ENCODE measurements around the gene RAD9A.

Gene RAD9A

DNA sequence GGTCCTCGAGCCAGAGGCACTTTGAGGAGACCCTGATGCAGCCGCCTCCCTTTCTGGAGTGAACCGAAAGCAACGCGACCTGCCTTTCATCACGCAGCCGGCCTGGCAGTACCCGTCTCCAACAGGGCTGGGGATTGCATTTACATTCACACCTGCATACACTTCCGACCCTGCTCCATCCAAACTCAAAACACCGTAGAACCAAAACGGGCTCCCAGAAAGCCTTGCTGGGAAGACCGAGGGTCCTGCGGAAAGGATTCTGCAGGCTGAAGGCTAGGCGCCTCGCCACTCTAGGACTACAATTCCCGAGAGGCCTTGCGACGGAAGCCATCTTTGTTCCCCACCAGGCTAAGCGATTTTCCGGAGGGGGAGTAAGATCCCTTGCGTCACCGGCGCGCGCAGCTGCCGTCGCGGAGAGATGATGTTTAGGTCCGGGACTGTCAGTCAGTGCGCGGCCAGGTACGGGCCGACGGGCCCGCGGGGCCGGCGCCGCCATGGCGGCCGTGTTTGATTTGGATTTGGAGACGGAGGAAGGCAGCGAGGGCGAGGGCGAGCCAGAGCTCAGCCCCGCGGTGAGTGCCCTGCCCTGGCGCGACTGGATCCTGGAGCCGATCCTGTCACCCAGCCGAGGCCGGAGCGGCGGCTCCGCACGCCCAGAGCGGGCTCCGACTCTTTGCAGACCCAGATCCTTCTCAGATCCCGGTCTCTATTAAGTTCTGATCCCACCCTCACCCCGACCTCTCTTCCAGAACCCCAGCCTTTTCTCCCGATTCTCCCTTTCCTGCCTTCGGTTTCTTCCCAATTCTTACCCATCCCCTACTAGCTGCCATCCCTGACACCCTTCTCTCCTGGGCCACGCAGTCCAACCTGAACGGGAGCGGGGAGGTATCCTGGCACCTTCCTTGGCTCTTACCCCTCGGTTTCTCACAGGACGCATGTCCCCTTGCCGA lies 36.5 kb downstream of the RAD9A start, which contains the start of gene RPS6KB2:
TSS of gene RPS6KB2 (plus strand) at position 443 of the 950 bp plus-strand sequence. CDS start at position 495, 52 bp downstream.
- peak within 1 kb of the TSS; percentile 93 for H3K4me3 ChIP-seq (ENCODE audit: low read length)
- peak within 1 kb of the TSS; percentile 99 for H3K56ac ChIP-seq (ENCODE audit: low read length)
- peaks cover 9% of the 10 kb centered on the region for H3K79me1 ChIP-seq (ENCODE audit: low read length)
- H3K4ac ChIP-seq (ENCODE audit: low read depth, low read length): no peak within 1 kb of the TSS
- peak within 1 kb of the TSS; percentile 54 for H2AK5ac ChIP-seq (ENCODE audit: low read length)
- H3K36me3 ChIP-seq (ENCODE audit: control insufficient read depth, insufficient read depth, low read length): peaks cover 2% of the 10 kb centered on the region
- H4K8ac ChIP-seq (ENCODE audit: low read depth, low read length): peak within 1 kb of the TSS; percentile 67
- H4K5ac ChIP-seq (ENCODE audit: low read length): no peak within 1 kb of the TSS
- no peaks in the 10 kb centered on the region for H3K4me1 ChIP-seq (ENCODE audit: control insufficient read depth, low read depth, low read length)
- WGBS (ENCODE audit: extremely low coverage, insufficient coverage, low lambda C conversion rate): no CpG with 5 or more reads among the region's 68 CpGs
- peak within 1 kb of the TSS; percentile 100 for H3K4me2 ChIP-seq (ENCODE audit: low read length)
- no peaks in the 10 kb centered on the region for H3K27me3 ChIP-seq (ENCODE audit: insufficient read depth, low read length, poor library complexity)
- no peak within 1 kb of the TSS for H3K27ac ChIP-seq (ENCODE audit: low read depth, low read length)
- no peak within 1 kb of the TSS for H3K23ac ChIP-seq (ENCODE audit: low read length)
- H3K18ac ChIP-seq (ENCODE audit: low read length): peak within 1 kb of the TSS; percentile 52
- no peak within 1 kb of the TSS for H2BK5ac ChIP-seq (ENCODE audit: low read length)
- no peak within 1 kb of the TSS for H2BK120ac ChIP-seq (ENCODE audit: low read depth, low read length)
- H3K9ac ChIP-seq (ENCODE audit: low read length): peak within 1 kb of the TSS; percentile 98
- peaks cover 9% of the 10 kb centered on the region for H3K79me2 ChIP-seq (ENCODE audit: control insufficient read depth, insufficient read depth, low read length)
- DNase-seq: peak; percentile 98
- H2BK15ac ChIP-seq (replicated peaks; ENCODE audit: low read depth): no peak within 1 kb of the TSS

DNA sequence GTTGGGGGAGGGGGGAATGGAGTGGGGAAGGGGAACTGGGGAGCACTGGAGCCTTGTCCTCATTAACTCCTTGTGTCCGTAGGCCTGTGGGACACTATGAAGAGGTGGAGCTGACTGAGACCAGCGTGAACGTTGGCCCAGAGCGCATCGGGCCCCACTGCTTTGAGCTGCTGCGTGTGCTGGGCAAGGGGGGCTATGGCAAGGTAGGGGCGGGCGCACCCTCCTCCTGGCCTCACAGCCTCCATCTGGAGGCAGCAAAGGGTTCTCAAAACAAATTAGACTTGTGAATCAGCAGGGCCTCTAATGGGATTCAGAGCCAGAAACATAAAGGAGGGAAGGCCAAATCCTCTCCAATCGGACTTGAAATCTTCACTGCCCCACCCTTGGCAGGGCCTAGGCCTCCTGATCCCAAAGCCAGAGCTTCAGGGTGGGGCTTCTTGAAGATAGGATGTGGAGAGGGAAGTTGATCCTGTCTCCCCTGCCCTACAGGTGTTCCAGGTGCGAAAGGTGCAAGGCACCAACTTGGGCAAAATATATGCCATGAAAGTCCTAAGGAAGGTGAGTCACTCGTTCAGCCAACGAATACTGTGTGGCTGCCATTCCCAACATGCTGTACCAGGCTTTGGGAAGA lies 37.4 kb downstream of the RAD9A start:
- peaks cover 2% of the 10 kb centered on the region for H3K36me3 ChIP-seq (ENCODE audit: control insufficient read depth, insufficient read depth, low read length)
- H2BK5ac ChIP-seq (ENCODE audit: low read length): no peak overlapping the region
- H3K79me2 ChIP-seq (ENCODE audit: control insufficient read depth, insufficient read depth, low read length): peaks cover 9% of the 10 kb centered on the region
- H2AK5ac ChIP-seq (ENCODE audit: low read length): no peak overlapping the region
- H3K4ac ChIP-seq (ENCODE audit: low read depth, low read length): no peak overlapping the region
- H3K27ac ChIP-seq (ENCODE audit: low read depth, low read length): no peak overlapping the region
- peak overlapping the region; percentile 100 for H3K4me2 ChIP-seq (ENCODE audit: low read length)
- H3K56ac ChIP-seq (ENCODE audit: low read length): peak overlapping the region; percentile 99
- WGBS (ENCODE audit: extremely low coverage, insufficient coverage, low lambda C conversion rate): no CpG with 5 or more reads among the region's 12 CpGs
- H3K4me3 ChIP-seq (ENCODE audit: low read length): peak overlapping the region; percentile 93
- no peak for DNase-seq
- H4K8ac ChIP-seq (ENCODE audit: low read depth, low read length): no peak overlapping the region
- H3K18ac ChIP-seq (ENCODE audit: low read length): no peak overlapping the region
- no peaks in the 10 kb centered on the region for H3K27me3 ChIP-seq (ENCODE audit: insufficient read depth, low read length, poor library complexity)
- peak overlapping the region; percentile 98 for H3K9ac ChIP-seq (ENCODE audit: low read length)
- no peak overlapping the region for H2BK120ac ChIP-seq (ENCODE audit: low read depth, low read length)
- H4K5ac ChIP-seq (ENCODE audit: low read length): no peak overlapping the region
- H3K79me1 ChIP-seq (ENCODE audit: low read length): peaks cover 9% of the 10 kb centered on the region
- H3K4me1 ChIP-seq (ENCODE audit: control insufficient read depth, low read depth, low read length): no peaks in the 10 kb centered on the region
- no peak overlapping the region for H3K23ac ChIP-seq (ENCODE audit: low read length)
- H2BK15ac ChIP-seq (replicated peaks; ENCODE audit: low read depth): no peak overlapping the region

DNA sequence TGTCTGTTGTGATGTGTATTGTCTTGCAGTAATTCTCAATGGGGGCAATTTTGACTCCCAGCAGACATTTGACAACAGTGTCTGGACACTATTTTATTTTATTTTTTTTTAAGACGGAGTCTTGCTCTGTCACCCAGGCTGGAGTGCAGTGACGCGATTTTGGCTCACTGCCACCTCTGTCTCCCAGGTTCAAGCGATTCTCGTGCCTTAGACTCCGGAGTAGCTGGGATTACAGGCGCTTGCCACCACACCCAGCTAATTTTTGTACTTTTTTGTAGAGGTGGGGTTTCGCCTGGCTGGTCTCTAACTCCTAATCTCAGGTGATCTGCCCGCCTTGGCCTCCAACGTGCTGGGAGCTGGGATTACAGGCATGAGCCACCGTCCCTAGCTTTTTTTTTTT lies 37.9 kb downstream of the RAD9A start:
- Histone ChIP-seq H3K4me3 (ENCODE audit: low read length) (no peak overlapping the region), H2BK5ac (ENCODE audit: low read length) (no peak overlapping the region), H3K4ac (ENCODE audit: low read depth, low read length) (no peak overlapping the region), H3K9ac (ENCODE audit: low read length) (no peak overlapping the region), H3K27ac (ENCODE audit: low read depth, low read length) (no peak overlapping the region), H3K56ac (ENCODE audit: low read length) (no peak overlapping the region), H3K4me1 (ENCODE audit: control insufficient read depth, low read depth, low read length) (no peaks in the 10 kb centered on the region), H3K36me3 (ENCODE audit: control insufficient read depth, insufficient read depth, low read length) (peaks cover 5% of the 10 kb centered on the region), H3K4me2 (ENCODE audit: low read length) (no peak overlapping the region), H2AK5ac (ENCODE audit: low read length) (no peak overlapping the region), H3K79me1 (ENCODE audit: low read length) (peaks cover 9% of the 10 kb centered on the region), H3K79me2 (ENCODE audit: control insufficient read depth, insufficient read depth, low read length) (peaks cover 9% of the 10 kb centered on the region), H3K18ac (ENCODE audit: low read length) (no peak overlapping the region), H2BK15ac (replicated peaks; ENCODE audit: low read depth) (no peak overlapping the region), H4K5ac (ENCODE audit: low read length) (no peak overlapping the region), H3K23ac (ENCODE audit: low read length) (no peak overlapping the region), H3K27me3 (ENCODE audit: insufficient read depth, low read length, poor library complexity) (no peaks in the 10 kb centered on the region), H2BK120ac (ENCODE audit: low read depth, low read length) (no peak overlapping the region), H4K8ac (ENCODE audit: low read depth, low read length) (no peak overlapping the region)
- DNase-seq: no peak
- no CpG with 5 or more reads among the region's 11 CpGs for WGBS (ENCODE audit: extremely low coverage, insufficient coverage, low lambda C conversion rate)

DNA sequence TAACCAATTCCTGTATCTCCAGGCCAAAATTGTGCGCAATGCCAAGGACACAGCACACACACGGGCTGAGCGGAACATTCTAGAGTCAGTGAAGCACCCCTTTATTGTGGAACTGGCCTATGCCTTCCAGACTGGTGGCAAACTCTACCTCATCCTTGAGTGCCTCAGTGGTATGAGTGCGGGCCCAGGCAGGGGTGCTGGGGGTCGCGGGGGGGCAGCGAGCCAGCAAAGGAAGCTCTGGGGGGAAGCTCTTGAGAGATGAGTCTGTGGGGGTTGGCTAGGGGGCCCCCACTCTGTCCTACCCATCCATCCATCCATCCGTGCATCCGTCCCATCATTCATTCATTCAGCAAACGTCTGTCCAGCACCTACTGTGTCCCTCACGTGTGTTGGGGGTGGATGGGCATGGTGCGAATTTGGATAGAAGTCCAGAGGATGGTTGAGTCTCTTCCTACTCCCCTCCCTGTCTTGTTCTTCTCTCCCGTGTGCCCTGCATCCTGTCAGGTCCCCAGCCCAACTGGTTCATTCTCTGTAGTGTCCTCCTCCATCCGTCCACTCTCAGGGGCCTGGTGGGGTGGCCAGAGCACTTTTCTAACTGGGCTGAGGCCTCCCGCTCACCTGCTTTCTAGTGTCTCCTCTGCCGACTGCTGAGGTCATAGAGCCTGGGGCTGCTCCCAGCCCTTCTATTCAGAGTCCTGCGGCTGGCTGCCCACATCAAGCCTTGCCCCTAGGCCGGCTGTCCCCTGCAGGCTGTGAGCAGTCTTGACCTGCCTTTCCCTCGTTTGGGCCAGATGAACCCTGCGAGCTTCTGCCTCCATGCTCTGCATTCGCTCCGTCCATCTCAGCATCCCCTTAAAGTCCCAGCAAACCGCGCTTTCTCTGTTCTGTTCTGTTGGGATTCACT lies 39.8 kb downstream of the RAD9A start:
- peaks cover 5% of the 10 kb centered on the region for H3K36me3 ChIP-seq (ENCODE audit: control insufficient read depth, insufficient read depth, low read length)
- H3K18ac ChIP-seq (ENCODE audit: low read length): no peak overlapping the region
- H3K4me3 ChIP-seq (ENCODE audit: low read length): no peak overlapping the region
- no peak overlapping the region for H4K8ac ChIP-seq (ENCODE audit: low read depth, low read length)
- no peak for DNase-seq
- no peak overlapping the region for H2BK5ac ChIP-seq (ENCODE audit: low read length)
- H2BK15ac ChIP-seq (replicated peaks; ENCODE audit: low read depth): no peak overlapping the region
- no peak overlapping the region for H3K27ac ChIP-seq (ENCODE audit: low read depth, low read length)
- peaks cover under 1% of the 10 kb centered on the region for H3K4me1 ChIP-seq (ENCODE audit: control insufficient read depth, low read depth, low read length)
- H4K5ac ChIP-seq (ENCODE audit: low read length): no peak overlapping the region
- H3K4ac ChIP-seq (ENCODE audit: low read depth, low read length): no peak overlapping the region
- H3K23ac ChIP-seq (ENCODE audit: low read length): no peak overlapping the region
- no CpG with 5 or more reads among the region's 24 CpGs for WGBS (ENCODE audit: extremely low coverage, insufficient coverage, low lambda C conversion rate)
- H3K9ac ChIP-seq (ENCODE audit: low read length): no peak overlapping the region
- H3K4me2 ChIP-seq (ENCODE audit: low read length): no peak overlapping the region
- H3K79me2 ChIP-seq (ENCODE audit: control insufficient read depth, insufficient read depth, low read length): peaks cover 9% of the 10 kb centered on the region
- no peak overlapping the region for H3K56ac ChIP-seq (ENCODE audit: low read length)
- H3K79me1 ChIP-seq (ENCODE audit: low read length): peaks cover 9% of the 10 kb centered on the region
- H3K27me3 ChIP-seq (ENCODE audit: insufficient read depth, low read length, poor library complexity): no peaks in the 10 kb centered on the region
- no peak overlapping the region for H2AK5ac ChIP-seq (ENCODE audit: low read length)
- no peak overlapping the region for H2BK120ac ChIP-seq (ENCODE audit: low read depth, low read length)

DNA sequence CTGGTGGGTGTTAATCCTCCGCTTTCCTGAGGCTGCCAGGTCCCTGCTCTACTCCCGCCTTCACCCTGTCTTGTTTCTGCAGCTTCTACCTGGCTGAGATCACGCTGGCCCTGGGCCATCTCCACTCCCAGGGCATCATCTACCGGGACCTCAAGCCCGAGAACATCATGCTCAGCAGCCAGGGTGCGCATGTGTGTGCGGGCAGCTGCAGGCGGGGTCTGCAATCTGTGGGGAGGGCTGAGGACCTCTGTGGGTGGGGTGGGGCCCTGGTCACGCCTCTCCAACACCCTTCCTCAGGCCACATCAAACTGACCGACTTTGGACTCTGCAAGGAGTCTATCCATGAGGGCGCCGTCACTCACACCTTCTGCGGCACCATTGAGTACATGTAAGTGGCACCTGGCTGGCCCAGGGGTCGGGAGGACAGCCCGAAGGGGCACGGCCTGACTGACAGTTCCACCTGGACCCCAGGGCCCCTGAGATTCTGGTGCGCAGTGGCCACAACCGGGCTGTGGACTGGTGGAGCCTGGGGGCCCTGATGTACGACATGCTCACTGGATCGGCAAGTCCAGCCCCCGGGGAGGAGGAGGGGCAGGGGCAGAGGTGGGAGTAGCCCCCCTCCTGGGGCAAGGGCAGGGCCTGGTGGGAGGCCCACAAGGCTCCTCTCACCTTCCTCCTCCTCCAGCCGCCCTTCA lies 41.0 kb downstream of the RAD9A start:
- no CpG with 5 or more reads among the region's 22 CpGs for WGBS (ENCODE audit: extremely low coverage, insufficient coverage, low lambda C conversion rate)
- H2AK5ac ChIP-seq (ENCODE audit: low read length): no peak overlapping the region
- no peak overlapping the region for H3K56ac ChIP-seq (ENCODE audit: low read length)
- no peak overlapping the region for H3K4ac ChIP-seq (ENCODE audit: low read depth, low read length)
- H3K4me3 ChIP-seq (ENCODE audit: low read length): no peak overlapping the region
- H3K79me1 ChIP-seq (ENCODE audit: low read length): peaks cover 9% of the 10 kb centered on the region
- DNase-seq: no peak
- H3K18ac ChIP-seq (ENCODE audit: low read length): no peak overlapping the region
- H3K79me2 ChIP-seq (ENCODE audit: control insufficient read depth, insufficient read depth, low read length): peaks cover 9% of the 10 kb centered on the region
- H3K4me2 ChIP-seq (ENCODE audit: low read length): no peak overlapping the region
- no peak overlapping the region for H3K23ac ChIP-seq (ENCODE audit: low read length)
- peaks cover 2% of the 10 kb centered on the region for H3K4me1 ChIP-seq (ENCODE audit: control insufficient read depth, low read depth, low read length)
- H2BK5ac ChIP-seq (ENCODE audit: low read length): no peak overlapping the region
- H4K8ac ChIP-seq (ENCODE audit: low read depth, low read length): no peak overlapping the region
- H3K36me3 ChIP-seq (ENCODE audit: control insufficient read depth, insufficient read depth, low read length): peaks cover 5% of the 10 kb centered on the region
- H3K9ac ChIP-seq (ENCODE audit: low read length): no peak overlapping the region
- H2BK120ac ChIP-seq (ENCODE audit: low read depth, low read length): no peak overlapping the region
- no peak overlapping the region for H3K27ac ChIP-seq (ENCODE audit: low read depth, low read length)
- H2BK15ac ChIP-seq (replicated peaks; ENCODE audit: low read depth): no peak overlapping the region
- no peak overlapping the region for H4K5ac ChIP-seq (ENCODE audit: low read length)
- no peaks in the 10 kb centered on the region for H3K27me3 ChIP-seq (ENCODE audit: insufficient read depth, low read length, poor library complexity)
